Lower leg skin (tissue), 4 donors: ENCODE data around the gene DPP6. TPM values are rescaled to one million over a fixed set of nuclear protein-coding genes. Genes with fewer than 3 reads are reported as not detected.

Experiments
- DNase-seq, 2 donors: peaks; one replicate each; pipeline ENCODE4 v3.0.0-alpha.2; 2019; ENCODE audit warnings: low spot score in 2 of 2
- H3K4me3 ChIP-seq: fragments of 200-600 bp; sonication (generic); 2 replicates; pipeline ENCODE4 v1.5.1; 2017; ENCODE audit warnings: mild to moderate bottlenecking, low read depth; ENCODE audit not compliant: poor library complexity, severe bottlenecking
- CTCF ChIP-seq, 3 donors: fragments of 450-650 bp; IDR thresholded peaks; one replicate each; pipeline ENCODE4 v1.5.1; 2016; ENCODE audit warnings: antibody characterized with exemption in 3 of 3, mild to moderate bottlenecking in 3 of 3, moderate library complexity in 2 of 3
- POLR2A ChIP-seq, 2 donors: fragments of 450-650 bp; IDR thresholded peaks; one replicate each; pipeline ENCODE4 v1.6.1; 2016 to 2017; ENCODE audit warnings: antibody characterized with exemption in 2 of 2, mild to moderate bottlenecking in 1 of 2, moderate library complexity in 1 of 2
- WGBS, 2 donors: methylation state at CpG; one replicate each; pipeline ENCODE4 v1.1.5; 2018; 5-methylcytosine and 5-hydroxymethylcytosine counted together
- intact Hi-C: fragments of 100-400 bp; cut with DNase I; formaldehyde crosslinking; loops from one replicate; pipeline ENCODE4 v1.15.0; 2023; ENCODE audit warnings: low total_unique reads
- total RNA-seq, 4 donors: library from RNA; depleted of rRNA; stranded (reverse); fragments of >200 nt; gene quantifications; one replicate each; pipeline ENCODE4 v1.1.0, GENCODE V29; 2016

DPP6 gene
- total RNA-seq, 4 donors from 2014 or later = 1.0 to 4.5 (median 2.9) TPM

- WGBS, 2 donors = 88 to 89% methylated on average over 18 of the region's 18 CpGs
- TF ChIP-seq CTCF (IDR thresholded peaks at IDR 0.05) (no peak), POLR2A (IDR thresholded peaks at IDR 0.05) (no peak)
- intact Hi-C loops = no loop called here
- H3K4me3 ChIP-seq = no peak overlapping the region
- no peak for DNase-seq
Observed at GRCh38 chr7:154306036-154306435, 253.8 kb downstream of the DPP6 start.

DNA sequence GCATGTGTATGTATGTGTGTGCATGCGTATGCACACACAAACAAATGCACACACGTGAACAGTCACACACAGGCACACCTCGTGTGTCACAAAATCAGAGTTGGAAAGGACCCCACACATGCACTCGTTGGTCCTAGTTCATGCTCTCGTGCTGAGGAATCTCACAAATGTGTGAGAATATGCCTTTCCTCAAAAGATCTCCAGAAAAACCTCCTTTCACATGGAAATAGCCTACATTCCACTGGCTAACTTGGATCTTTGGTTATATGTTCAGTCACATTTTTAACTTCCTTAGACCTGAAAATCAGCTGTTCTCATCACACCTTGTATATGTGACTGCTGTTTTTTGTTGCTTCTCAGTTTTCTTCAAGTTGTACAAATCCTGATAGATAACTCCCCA lies 256.7 kb downstream of the DPP6 start:
- no peak overlapping the region for H3K4me3 ChIP-seq
- 31 to 36% methylated on average over 5 of the region's 5 CpGs for WGBS, 2 donors
- intact Hi-C loops = no loop called here
- no peak for TF ChIP-seq POLR2A (IDR thresholded peaks at IDR 0.05)
- no peak for TF ChIP-seq CTCF (IDR thresholded peaks at IDR 0.05)
- DNase-seq = no peak

- TF ChIP-seq CTCF (IDR thresholded peaks at IDR 0.05) (no peak), POLR2A (IDR thresholded peaks at IDR 0.05) (no peak)
- no peak overlapping the region for H3K4me3 ChIP-seq
- 70 to 71% methylated on average over 4 of the region's 4 CpGs for WGBS, 2 donors
- no peak for DNase-seq
- intact Hi-C loops = no loop called here
Observed at GRCh38 chr7:154310114-154310513, 257.9 kb downstream of the DPP6 start.

- intact Hi-C loops = no loop called here
- no peak for DNase-seq
- WGBS, 2 donors = 86 to 90% methylated on average over 9 of the region's 9 CpGs
- TF ChIP-seq POLR2A (IDR thresholded peaks at IDR 0.05) (no peak), CTCF (IDR thresholded peaks at IDR 0.05) (no peak)
- no peak overlapping the region for H3K4me3 ChIP-seq
Observed at GRCh38 chr7:154324196-154324595, 272.0 kb downstream of the DPP6 start.

GRCh38 chr7:154326421-154326820 lies 274.2 kb downstream of the DPP6 start:
- intact Hi-C loops = no loop called here
- H3K4me3 ChIP-seq = no peak overlapping the region
- WGBS, 2 donors = 72 to 80% methylated on average over 3 of the region's 3 CpGs
- no peak for DNase-seq
- TF ChIP-seq POLR2A (IDR thresholded peaks at IDR 0.05) (no peak), CTCF (IDR thresholded peaks at IDR 0.05) (no peak)

DNA sequence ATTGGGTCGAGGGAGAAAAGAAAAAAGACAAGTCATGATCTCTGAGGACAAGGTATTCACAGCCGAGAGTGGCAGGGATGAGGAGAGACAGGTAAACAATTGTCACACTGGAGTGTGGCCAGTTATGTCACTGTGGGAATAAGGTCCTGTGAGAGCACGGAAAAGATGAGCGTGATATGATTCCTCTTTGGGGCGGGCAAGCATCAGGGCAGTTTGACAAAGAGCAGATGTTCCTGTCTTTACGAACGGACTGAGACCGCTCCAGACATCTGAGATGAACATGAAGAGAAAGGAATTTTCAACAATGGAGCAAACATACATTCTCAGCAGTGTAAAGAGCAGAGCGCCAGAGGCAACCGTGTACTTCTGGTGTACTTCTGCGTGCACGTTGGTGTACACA lies 278.1 kb downstream of the DPP6 start:
- H3K4me3 ChIP-seq = no peak overlapping the region
- intact Hi-C loops = no loop called here
- DNase-seq = no peak
- WGBS, 2 donors = 70 to 76% methylated on average over 12 of the region's 12 CpGs
- TF ChIP-seq CTCF (IDR thresholded peaks at IDR 0.05) (no peak), POLR2A (IDR thresholded peaks at IDR 0.05) (no peak)
